ENCODE data around the gene GNAL. TPM values are rescaled to one million over a fixed set of nuclear protein-coding genes. Genes with fewer than 3 reads are reported as not detected.

GNAL gene
- total and polyA plus RNA-seq, 2 experiments from 2014 or later = 7.5 to 21.6 TPM

GRCh38 chr18:11724781-11725180 lies 35.7 kb downstream of the GNAL start (continued):
- no peak for TF ChIP-seq STAT1 (IDR thresholded peaks at IDR 0.05; ENCODE audit: unreplicated experiment)
- no peak for TF ChIP-seq ETS1 (IDR thresholded peaks at IDR 0.05)
- no peak for TF ChIP-seq ZNF462 (CRISPR knock-in tag; IDR thresholded peaks at IDR 0.05)
- TF ChIP-seq ZNF114 (CRISPR knock-in tag; IDR thresholded peaks at IDR 0.05) = no peak

- DNase-seq (ENCODE audit: low spot score) (no peak), ATAC-seq (no peak)
- Mint-ChIP-seq H3K27ac (no peak overlapping the region), H3K4me1 (peaks cover 11% of the 10 kb centered on the region; the same call in 2 of the 3 replicates), H3K9me3 (no peaks in the 10 kb centered on the region), H3K27me3 (ENCODE audit: insufficient read depth, low read depth, poor library complexity) (peaks cover 5% of the 10 kb centered on the region), H3K4me3 (no peak overlapping the region), H3K36me3 (ENCODE audit: low read depth) (no peaks in the 10 kb centered on the region)
- Histone ChIP-seq H3K9me2 (ENCODE audit: insufficient read depth) (no peaks in the 10 kb centered on the region), H3K27ac (ENCODE audit: low read depth) (no peak overlapping the region), H3K4me3 (no peak overlapping the region), H3K79me2 (replicated peaks; ENCODE audit: insufficient read depth) (no peaks in the 10 kb centered on the region), H2AFZ (no peak overlapping the region), H3K27me3 (ENCODE audit: insufficient read depth) (no peaks in the 10 kb centered on the region), H3K36me3 (ENCODE audit: insufficient read depth) (no peaks in the 10 kb centered on the region), H3F3A (replicated peaks; ENCODE audit: low read depth) (no peaks in the 10 kb centered on the region), H3K4me2 (no peak overlapping the region), H3K4me1 (ENCODE audit: insufficient read depth) (peaks cover 2% of the 10 kb centered on the region; the same call in 1 of the 2 replicates), H4K20me1 (replicated peaks; ENCODE audit: insufficient read depth) (no peaks in the 10 kb centered on the region)
- no peak for TF ChIP-seq JUNB (IDR thresholded peaks at IDR 0.05; ENCODE audit: unreplicated experiment)
- TF ChIP-seq ZNF462 (CRISPR knock-in tag; IDR thresholded peaks at IDR 0.05) = no peak
- TF ChIP-seq STAT1 (IDR thresholded peaks at IDR 0.05; ENCODE audit: unreplicated experiment) = no peak
- no peak for TF ChIP-seq POLR2AphosphoS5 (IDR thresholded peaks at IDR 0.05; ENCODE audit: low read depth)
- TF ChIP-seq NANOG (IDR thresholded peaks at IDR 0.05; ENCODE audit: borderline replicate concordance) = no peak
These were observed 37.5 kb downstream of the GNAL start for GRCh38 chr18:11726556-11726955.

All from GM23338 (cell line).